ENCODE measurements around the gene ABCD2.

ABCD2 gene

GRCh38 chr12:39510001-39510400 is 109.6 kb downstream of the ABCD2 start:
- Histone ChIP-seq H3K79me2 (ENCODE audit: insufficient read depth, low read length) (no peaks in the 10 kb centered on the region), H3K4me1 (ENCODE audit: insufficient read depth, low read length, severe bottlenecking) (no peaks in the 10 kb centered on the region), H3K4me2 (ENCODE audit: low read length) (no peak overlapping the region), H3K36me3 (ENCODE audit: insufficient read depth, low read length) (no peaks in the 10 kb centered on the region), H3F3A (ENCODE audit: insufficient read depth, low read length) (no peaks in the 10 kb centered on the region), H4K20me1 (ENCODE audit: insufficient read depth, low read length) (no peaks in the 10 kb centered on the region), H3K9me3 (ENCODE audit: low read length) (no peaks in the 10 kb centered on the region), H3K9me2 (ENCODE audit: low read depth, low read length) (no peaks in the 10 kb centered on the region), H3K4me3 (ENCODE audit: low read depth, low read length, poor library complexity, severe bottlenecking) (no peak overlapping the region), H3K27me3 (ENCODE audit: insufficient read depth, low read length) (no peaks in the 10 kb centered on the region), H3K27ac (ENCODE audit: low read depth, low read length, poor library complexity, severe bottlenecking) (no peak overlapping the region), H2AFZ (ENCODE audit: low read length) (no peak overlapping the region), H3K9ac (ENCODE audit: low read length) (no peak overlapping the region)
- no peak for TF ChIP-seq EZH2 (IDR thresholded peaks at IDR 0.05; ENCODE audit: borderline replicate concordance, low read length)

- no peaks in the 10 kb centered on the region for H3K4me1 ChIP-seq (ENCODE audit: insufficient read depth, low read length, severe bottlenecking)
- no peaks in the 10 kb centered on the region for H3K36me3 ChIP-seq (ENCODE audit: insufficient read depth, low read length)
- no peaks in the 10 kb centered on the region for H3K9me2 ChIP-seq (ENCODE audit: low read depth, low read length)
- H3K4me2 ChIP-seq (ENCODE audit: low read length), result no peak overlapping the region
- no peaks in the 10 kb centered on the region for H3F3A ChIP-seq (ENCODE audit: insufficient read depth, low read length)
- H3K9ac ChIP-seq (ENCODE audit: low read length), result no peak overlapping the region
- no peak overlapping the region for H2AFZ ChIP-seq (ENCODE audit: low read length)
- H4K20me1 ChIP-seq (ENCODE audit: insufficient read depth, low read length), result no peaks in the 10 kb centered on the region
- H3K79me2 ChIP-seq (ENCODE audit: insufficient read depth, low read length), result no peaks in the 10 kb centered on the region
- H3K4me3 ChIP-seq (ENCODE audit: low read depth, low read length, poor library complexity, severe bottlenecking), result no peak overlapping the region
- no peaks in the 10 kb centered on the region for H3K9me3 ChIP-seq (ENCODE audit: low read length)
- no peak overlapping the region for H3K27ac ChIP-seq (ENCODE audit: low read depth, low read length, poor library complexity, severe bottlenecking)
- H3K27me3 ChIP-seq (ENCODE audit: insufficient read depth, low read length), result no peaks in the 10 kb centered on the region
- no peak for TF ChIP-seq EZH2 (IDR thresholded peaks at IDR 0.05; ENCODE audit: borderline replicate concordance, low read length)
- no peak for TF ChIP-seq CTCF (IDR thresholded peaks at IDR 0.05; ENCODE audit: low read length)
Observed at GRCh38 chr12:39505554-39505953, 114.0 kb downstream of the ABCD2 start.

GRCh38 chr12:39505023-39505422 is 114.6 kb downstream of the ABCD2 start:
- Histone ChIP-seq H3K4me3 (ENCODE audit: low read depth, low read length, poor library complexity, severe bottlenecking) (no peak overlapping the region), H3K79me2 (ENCODE audit: insufficient read depth, low read length) (no peaks in the 10 kb centered on the region), H3F3A (ENCODE audit: insufficient read depth, low read length) (no peaks in the 10 kb centered on the region), H3K9me2 (ENCODE audit: low read depth, low read length) (no peaks in the 10 kb centered on the region), H3K4me2 (ENCODE audit: low read length) (no peak overlapping the region), H4K20me1 (ENCODE audit: insufficient read depth, low read length) (no peaks in the 10 kb centered on the region), H3K9ac (ENCODE audit: low read length) (no peak overlapping the region), H3K36me3 (ENCODE audit: insufficient read depth, low read length) (no peaks in the 10 kb centered on the region), H2AFZ (ENCODE audit: low read length) (no peak overlapping the region), H3K4me1 (ENCODE audit: insufficient read depth, low read length, severe bottlenecking) (no peaks in the 10 kb centered on the region), H3K9me3 (ENCODE audit: low read length) (no peaks in the 10 kb centered on the region), H3K27me3 (ENCODE audit: insufficient read depth, low read length) (no peaks in the 10 kb centered on the region), H3K27ac (ENCODE audit: low read depth, low read length, poor library complexity, severe bottlenecking) (no peak overlapping the region)
- no peak for TF ChIP-seq EZH2 (IDR thresholded peaks at IDR 0.05; ENCODE audit: borderline replicate concordance, low read length)
- TF ChIP-seq CTCF (IDR thresholded peaks at IDR 0.05; ENCODE audit: low read length), result no peak

GRCh38 chr12:39503439-39503838 is 116.2 kb downstream of the ABCD2 start:
- Histone ChIP-seq H3K4me2 (ENCODE audit: low read length) (no peak overlapping the region), H2AFZ (ENCODE audit: low read length) (no peak overlapping the region)
- TF ChIP-seq EZH2 (IDR thresholded peaks at IDR 0.05; ENCODE audit: borderline replicate concordance, low read length) (no peak), CTCF (IDR thresholded peaks at IDR 0.05; ENCODE audit: low read length) (no peak)

More at GRCh38 chr12:39503439-39503838, 116.2 kb downstream of the ABCD2 start:
- Histone ChIP-seq H3K9me2 (ENCODE audit: low read depth, low read length) (no peaks in the 10 kb centered on the region), H3K4me1 (ENCODE audit: insufficient read depth, low read length, severe bottlenecking) (no peaks in the 10 kb centered on the region), H3K27ac (ENCODE audit: low read depth, low read length, poor library complexity, severe bottlenecking) (no peak overlapping the region), H3K27me3 (ENCODE audit: insufficient read depth, low read length) (no peaks in the 10 kb centered on the region), H4K20me1 (ENCODE audit: insufficient read depth, low read length) (no peaks in the 10 kb centered on the region), H3K9me3 (ENCODE audit: low read length) (no peaks in the 10 kb centered on the region), H3K79me2 (ENCODE audit: insufficient read depth, low read length) (no peaks in the 10 kb centered on the region), H3K4me3 (ENCODE audit: low read depth, low read length, poor library complexity, severe bottlenecking) (no peak overlapping the region), H3K36me3 (ENCODE audit: insufficient read depth, low read length) (no peaks in the 10 kb centered on the region), H3K9ac (ENCODE audit: low read length) (no peak overlapping the region), H3F3A (ENCODE audit: insufficient read depth, low read length) (no peaks in the 10 kb centered on the region)

All from OCI-LY1 (cell line).